ENCODE data around the gene SPEF2.

The SPEF2 gene

GRCh38 chr5:35789732-35790456 lies 172.2 kb downstream of the SPEF2 start:
- FAIRE-seq: no peak

- FAIRE-seq: peak; percentile 21
Measured at GRCh38 chr5:35790457-35790822, 172.8 kb downstream of the SPEF2 start.

GRCh38 chr5:35794328-35794619 lies 176.6 kb downstream of the SPEF2 start:
- no peak for FAIRE-seq

GRCh38 chr5:35794684-35795375 lies 177.2 kb downstream of the SPEF2 start:
- FAIRE-seq: no peak

GRCh38 chr5:35799181-35799580 lies 181.5 kb downstream of the SPEF2 start:
- no peak for FAIRE-seq

- FAIRE-seq: no peak
Measured at GRCh38 chr5:35799753-35800152, 182.1 kb downstream of the SPEF2 start.

- FAIRE-seq: no peak
Measured at GRCh38 chr5:35803191-35803651, 185.6 kb downstream of the SPEF2 start.

GRCh38 chr5:35804201-35804653 lies 186.6 kb downstream of the SPEF2 start:
- no peak for FAIRE-seq

GRCh38 chr5:35804841-35805240 lies 187.2 kb downstream of the SPEF2 start:
- FAIRE-seq: no peak

- no peak for FAIRE-seq
Measured at GRCh38 chr5:35810601-35811000, 192.9 kb downstream of the SPEF2 start.

GRCh38 chr5:35811108-35811741 lies 193.6 kb downstream of the SPEF2 start:
- FAIRE-seq: no peak

GRCh38 chr5:35813521-35813920 lies 195.9 kb downstream of the SPEF2 start:
- FAIRE-seq: no peak

- FAIRE-seq: no peak
Measured at GRCh38 chr5:35815089-35815936, 197.7 kb downstream of the SPEF2 start.

- no peak for FAIRE-seq
Measured at GRCh38 chr5:35816881-35817521, 199.3 kb downstream of the SPEF2 start.

- FAIRE-seq: no peak
Measured at GRCh38 chr5:35819026-35819425, 201.4 kb downstream of the SPEF2 start.

GRCh38 chr5:35819668-35820067 lies 202.0 kb downstream of the SPEF2 start:
- no peak for FAIRE-seq

GRCh38 chr5:35820735-35821134 lies 203.1 kb downstream of the SPEF2 start:
- FAIRE-seq: no peak

- FAIRE-seq: no peak
Measured at GRCh38 chr5:35821513-35821912, 203.8 kb downstream of the SPEF2 start.

GRCh38 chr5:35822511-35822910 lies 204.8 kb downstream of the SPEF2 start:
- FAIRE-seq: no peak

GRCh38 chr5:35823347-35824098 lies 205.9 kb downstream of the SPEF2 start:
- no peak for FAIRE-seq

GRCh38 chr5:35826056-35826455 lies 208.4 kb downstream of the SPEF2 start:
- FAIRE-seq: no peak

- FAIRE-seq: no peak
Measured at GRCh38 chr5:35826554-35826953, 208.9 kb downstream of the SPEF2 start.

All from endometrium (tissue), 2 donors.